Measurements from ENCODE around the gene SLK. TPM values are rescaled to one million over a fixed set of nuclear protein-coding genes. Genes with fewer than 3 reads are reported as not detected.

The SLK gene
- total RNA-seq, 1 experiment from 2014 or later = 71.9 TPM

DNA sequence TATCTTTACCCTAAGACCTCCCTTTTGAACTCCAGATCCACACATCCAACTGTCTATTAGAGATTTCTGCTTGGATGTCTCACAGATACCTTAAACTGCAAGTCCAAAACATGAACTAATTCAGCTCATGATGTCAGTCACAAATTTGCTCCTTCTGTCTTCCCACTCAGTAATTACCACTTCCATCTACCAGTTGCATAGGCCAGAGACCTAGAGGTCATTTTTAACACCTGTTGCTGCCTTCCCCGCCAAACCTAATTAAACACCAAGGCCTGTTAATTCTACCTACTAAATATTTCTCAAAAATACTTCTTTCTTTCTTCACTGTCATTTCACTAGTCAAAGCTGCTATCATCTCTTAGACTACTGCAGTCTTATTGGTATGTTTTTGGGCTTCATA lies 8.2 kb downstream of the SLK start:
- no peaks in the 10 kb centered on the region for H3K27me3 Mint-ChIP-seq (ENCODE audit: insufficient read depth, unreplicated experiment)
- H3K4me1 Mint-ChIP-seq (ENCODE audit: insufficient read depth, unreplicated experiment) = peaks cover 24% of the 10 kb centered on the region
- H3K36me3 Mint-ChIP-seq (ENCODE audit: insufficient read depth, unreplicated experiment) = peaks cover 12% of the 10 kb centered on the region
- H3K9me3 Mint-ChIP-seq (ENCODE audit: unreplicated experiment) = no peaks in the 10 kb centered on the region
- intact Hi-C loops (cut with micrococcal nuclease) = no loop called here
- POLR2A ChIA-PET = interaction anchor here (0.8 to 2.0 kb wide), 5 partner anchors 54 to 87 kb away, joined by 3 to 6 read pairs (median 4); no protein-coding TSS in a partner anchor
- no peak overlapping the region for H3K27ac Mint-ChIP-seq (ENCODE audit: low read depth, unreplicated experiment)
- TF ChIP-seq, protein P1, sequence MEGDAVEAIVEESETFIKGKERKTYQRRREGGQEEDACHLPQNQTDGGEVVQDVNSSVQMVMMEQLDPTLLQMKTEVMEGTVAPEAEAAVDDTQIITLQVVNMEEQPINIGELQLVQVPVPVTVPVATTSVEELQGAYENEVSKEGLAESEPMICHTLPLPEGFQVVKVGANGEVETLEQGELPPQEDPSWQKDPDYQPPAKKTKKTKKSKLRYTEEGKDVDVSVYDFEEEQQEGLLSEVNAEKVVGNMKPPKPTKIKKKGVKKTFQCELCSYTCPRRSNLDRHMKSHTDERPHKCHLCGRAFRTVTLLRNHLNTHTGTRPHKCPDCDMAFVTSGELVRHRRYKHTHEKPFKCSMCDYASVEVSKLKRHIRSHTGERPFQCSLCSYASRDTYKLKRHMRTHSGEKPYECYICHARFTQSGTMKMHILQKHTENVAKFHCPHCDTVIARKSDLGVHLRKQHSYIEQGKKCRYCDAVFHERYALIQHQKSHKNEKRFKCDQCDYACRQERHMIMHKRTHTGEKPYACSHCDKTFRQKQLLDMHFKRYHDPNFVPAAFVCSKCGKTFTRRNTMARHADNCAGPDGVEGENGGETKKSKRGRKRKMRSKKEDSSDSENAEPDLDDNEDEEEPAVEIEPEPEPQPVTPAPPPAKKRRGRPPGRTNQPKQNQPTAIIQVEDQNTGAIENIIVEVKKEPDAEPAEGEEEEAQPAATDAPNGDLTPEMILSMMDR (IDR thresholded peaks at IDR 0.05; ENCODE audit: unreplicated experiment) = no peak
- no TSS peak for BruUV-seq (replicated peaks)
- H3K4me3 Mint-ChIP-seq (ENCODE audit: unreplicated experiment) = no peak overlapping the region
- CTCF ChIA-PET = interaction anchor here (0.6 to 0.9 kb wide), 2 partner anchors 67 to 87 kb away, joined by 3 to 6 read pairs; no protein-coding TSS in a partner anchor
- DNase-seq (ENCODE audit: unreplicated experiment) = no peak

DNA sequence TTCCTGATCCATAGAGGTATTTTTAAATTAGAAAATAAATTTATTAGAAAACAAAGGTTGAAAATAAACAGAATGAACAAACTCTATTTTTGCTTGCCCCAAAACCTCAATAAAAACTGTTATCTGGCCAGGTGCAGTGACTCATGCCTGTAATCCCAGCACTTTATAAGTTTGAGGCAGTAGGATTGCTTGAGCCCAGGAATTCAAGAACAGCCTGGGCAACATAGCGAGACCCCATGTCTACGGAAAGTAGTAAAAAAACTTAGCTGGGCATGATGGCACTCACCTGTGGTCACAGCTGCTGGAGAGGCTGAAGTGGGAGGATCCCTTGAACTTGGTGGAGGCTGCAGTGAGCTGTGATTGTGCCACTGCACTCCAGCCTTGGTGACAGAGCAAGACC lies 10.3 kb downstream of the SLK start:
- intact Hi-C loops (cut with micrococcal nuclease) = no loop called here
- BruUV-seq (replicated peaks) = no TSS peak
- Mint-ChIP-seq H3K4me3 (ENCODE audit: unreplicated experiment) (no peak overlapping the region), H3K4me1 (ENCODE audit: insufficient read depth, unreplicated experiment) (peaks cover 24% of the 10 kb centered on the region), H3K27me3 (ENCODE audit: insufficient read depth, unreplicated experiment) (no peaks in the 10 kb centered on the region), H3K36me3 (ENCODE audit: insufficient read depth, unreplicated experiment) (peaks cover 9% of the 10 kb centered on the region), H3K27ac (ENCODE audit: low read depth, unreplicated experiment) (no peak overlapping the region), H3K9me3 (ENCODE audit: unreplicated experiment) (no peaks in the 10 kb centered on the region)
- no peak for DNase-seq (ENCODE audit: unreplicated experiment)
- TF ChIP-seq, protein P1 (IDR thresholded peaks at IDR 0.05; ENCODE audit: unreplicated experiment) = no peak
- ChIA-PET CTCF (no interaction called here), POLR2A (interaction anchor here (0.6 to 2.0 kb wide), 8 partner anchors 10 to 359 kb away, joined by 3 to 9 read pairs (median 4); partner anchors contain the start of gene SFR1)

DNA sequence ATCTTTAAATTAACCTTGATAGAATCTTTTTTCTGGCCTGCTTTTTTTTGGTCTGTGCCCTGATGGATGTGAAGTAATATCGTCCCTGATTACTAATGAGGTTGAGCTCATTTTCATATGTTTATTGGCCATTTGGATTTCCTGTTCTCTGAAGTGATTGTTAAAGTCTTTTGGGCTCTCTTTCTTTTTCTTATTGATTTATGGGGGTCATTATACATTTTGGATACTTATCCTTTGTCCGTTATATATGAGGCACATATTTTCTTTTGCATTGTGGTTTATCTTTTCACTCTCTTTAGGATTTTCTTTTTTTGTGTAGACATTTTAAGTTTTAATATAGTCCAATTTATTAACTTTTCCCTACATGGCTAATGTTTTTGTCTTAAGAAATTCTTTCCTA lies 12.6 kb downstream of the SLK start:
- ChIA-PET CTCF (no interaction called here), POLR2A (interaction anchor here (1.4 to 1.7 kb wide), 4 partner anchors 9 to 71 kb away, joined by 3 to 9 read pairs (median 6); partner anchors contain the start of gene SLK)
- TF ChIP-seq, protein P1 (IDR thresholded peaks at IDR 0.05; ENCODE audit: unreplicated experiment) = no peak
- Mint-ChIP-seq H3K4me1 (ENCODE audit: insufficient read depth, unreplicated experiment) (peaks cover 22% of the 10 kb centered on the region), H3K27ac (ENCODE audit: low read depth, unreplicated experiment) (no peak overlapping the region), H3K9me3 (ENCODE audit: unreplicated experiment) (no peaks in the 10 kb centered on the region), H3K4me3 (ENCODE audit: unreplicated experiment) (no peak overlapping the region), H3K27me3 (ENCODE audit: insufficient read depth, unreplicated experiment) (no peaks in the 10 kb centered on the region), H3K36me3 (ENCODE audit: insufficient read depth, unreplicated experiment) (no peaks in the 10 kb centered on the region)
- intact Hi-C loops (cut with micrococcal nuclease) = no loop called here
- no peak for DNase-seq (ENCODE audit: unreplicated experiment)
- no TSS peak for BruUV-seq (replicated peaks)

DNA sequence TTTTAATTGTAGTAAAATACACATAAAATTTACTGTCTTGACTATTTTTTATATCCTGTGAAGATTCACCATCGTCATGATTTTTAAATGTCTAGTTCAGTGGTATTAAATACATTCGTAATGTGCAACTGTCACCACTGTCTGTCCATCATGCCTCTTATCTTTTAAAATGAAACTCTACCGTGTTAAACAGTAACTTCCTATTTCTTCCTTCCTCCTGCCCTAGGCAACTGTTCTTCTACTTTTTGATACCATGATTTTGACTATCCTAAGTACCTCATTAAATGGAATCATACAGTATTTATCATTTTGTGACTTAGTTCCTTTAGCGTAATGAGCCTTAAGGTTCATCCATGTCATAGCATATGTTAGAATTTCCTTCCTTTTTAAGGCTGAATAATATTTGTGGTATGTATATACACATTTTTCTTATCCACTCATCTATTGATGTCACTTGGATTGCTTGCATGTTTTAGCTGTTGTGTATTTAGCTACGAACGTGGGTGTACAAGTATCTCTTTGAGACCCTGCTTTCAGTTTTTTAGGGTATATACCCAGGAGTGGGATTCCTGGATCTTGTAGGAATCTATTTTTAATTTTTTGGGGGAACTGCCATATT lies 13.5 kb downstream of the SLK start:
- CTCF ChIA-PET = no interaction called here
- TF ChIP-seq, protein P1 (IDR thresholded peaks at IDR 0.05; ENCODE audit: unreplicated experiment) = no peak

More for the DNA sequence above, 13.5 kb downstream of the SLK start:
- no peaks in the 10 kb centered on the region for H3K36me3 Mint-ChIP-seq (ENCODE audit: insufficient read depth, unreplicated experiment)
- BruUV-seq (replicated peaks) = no TSS peak
- DNase-seq (ENCODE audit: unreplicated experiment) = no peak
- POLR2A ChIA-PET = interaction anchor here (1.0 kb wide), 1 partner anchor 11 kb away, joined by 3 read pairs; no protein-coding TSS in a partner anchor
- no peaks in the 10 kb centered on the region for H3K9me3 Mint-ChIP-seq (ENCODE audit: unreplicated experiment)
- H3K4me1 Mint-ChIP-seq (ENCODE audit: insufficient read depth, unreplicated experiment) = peaks cover 20% of the 10 kb centered on the region
- intact Hi-C loops (cut with micrococcal nuclease) = no loop called here
- no peak overlapping the region for H3K4me3 Mint-ChIP-seq (ENCODE audit: unreplicated experiment)
- H3K27ac Mint-ChIP-seq (ENCODE audit: low read depth, unreplicated experiment) = no peak overlapping the region
- H3K27me3 Mint-ChIP-seq (ENCODE audit: insufficient read depth, unreplicated experiment) = no peaks in the 10 kb centered on the region

Data from MCF 10A (cell line).